Hepatocyte (in vitro differentiated cells): ENCODE results near the gene MFAP2. TPM values are rescaled to one million over a fixed set of nuclear protein-coding genes. Genes with fewer than 3 reads are reported as not detected.
A peak's percentile ranks its signal among the peaks of the same experiment; 100 is the strongest.

Experiments
- DNase-seq: peaks from one replicate; pipeline ENCODE4 v3.0.0-alpha.2; 2016; ENCODE audit warnings: low spot score
- H2AFZ ChIP-seq: fragments of 200-600 bp; sonication (generic); 2 replicates; pipeline ENCODE4 v1.6.0; 2016; ENCODE audit warnings: antibody characterized with exemption, mild to moderate bottlenecking
- H3K27ac ChIP-seq: fragments of 200-600 bp; sonication (generic); 2 replicates; pipeline ENCODE4 v1.5.1; 2016; ENCODE audit warnings: mild to moderate bottlenecking
- H3K27me3 ChIP-seq: fragments of 200-600 bp; sonication (generic); 2 replicates; pipeline ENCODE4 v1.6.1; 2016
- H3K36me3 ChIP-seq: fragments of 200-600 bp; sonication (generic); replicated peaks from 2 replicates; pipeline ENCODE4 v1.5.1; 2016; ENCODE audit warnings: low read depth; ENCODE audit not compliant: insufficient read depth
- H3K4me1 ChIP-seq: fragments of 200-600 bp; sonication (generic); 2 replicates; pipeline ENCODE4 v1.5.1; 2016; ENCODE audit warnings: mild to moderate bottlenecking, moderate library complexity; ENCODE audit not compliant: insufficient read depth
- H3K4me2 ChIP-seq: fragments of 200-600 bp; sonication (generic); 2 replicates; pipeline ENCODE4 v1.6.0; 2016
- H3K4me3 ChIP-seq: fragments of 200-600 bp; sonication (generic); 2 replicates; pipeline ENCODE4 v1.5.1; 2016; ENCODE audit warnings: mild to moderate bottlenecking
- H3K79me2 ChIP-seq: fragments of 200-600 bp; sonication (generic); 2 replicates; pipeline ENCODE4 v1.6.0; 2017; ENCODE audit warnings: mild to moderate bottlenecking
- H3K9me2 ChIP-seq: fragments of 200-600 bp; sonication (generic); replicated peaks from 2 replicates; pipeline ENCODE4 v1.6.0; 2017; ENCODE audit warnings: mild to moderate bottlenecking; ENCODE audit not compliant: insufficient read depth
- H3K9me3 ChIP-seq: fragments of 200-600 bp; sonication (generic); 2 replicates; pipeline ENCODE4 v1.5.1; 2016; ENCODE audit warnings: low read depth, mild to moderate bottlenecking
- H4K20me1 ChIP-seq: fragments of 200-600 bp; sonication (generic); 2 replicates; pipeline ENCODE4 v1.6.0; 2016; ENCODE audit warnings: mild to moderate bottlenecking; ENCODE audit not compliant: insufficient read depth, poor library complexity, severe bottlenecking
- CTCF ChIP-seq: fragments of 200-600 bp; sonication (generic); IDR thresholded peaks from 2 replicates; pipeline ENCODE4 v1.5.1; 2016; ENCODE audit warnings: antibody characterized with exemption, mild to moderate bottlenecking; ENCODE audit not compliant: poor library complexity
- EZH2 ChIP-seq: fragments of 200-600 bp; sonication (generic); IDR thresholded peaks from 2 replicates; pipeline ENCODE4 v1.6.1; 2016; ENCODE audit warnings: antibody characterized with exemption, mild to moderate bottlenecking, borderline replicate concordance
- EZH2phosphoT487 ChIP-seq: fragments of 200-600 bp; sonication (generic); IDR thresholded peaks from one replicate; pipeline ENCODE4 v1.6.1; 2018; ENCODE audit warnings: antibody characterized with exemption, mild to moderate bottlenecking, low read depth, moderate library complexity; ENCODE audit not compliant: unreplicated experiment, severe bottlenecking
- WGBS: methylation state at CpG from one replicate; pipeline ENCODE4 v1.1.6; 2016; ENCODE audit warnings: low lambda C conversion rate; ENCODE audit errors: missing lambda C conversion rate; 5-methylcytosine and 5-hydroxymethylcytosine counted together
- polyA plus RNA-seq: library from polyadenylated mRNA; unstranded; fragments of >200 nt; fragmentation: Nextera tagmentation; extraction: Ambion mirVana; gene quantifications from 2 replicates; pipeline ENCODE4 v1.2.1, GENCODE V29; 2016
- total RNA-seq: library from RNA; depleted of rRNA; stranded (reverse); fragments of >200 nt; gene quantifications from 2 replicates; pipeline ENCODE4 v1.2.3, GENCODE V29; 2014

Gene MFAP2
- total and polyA plus RNA-seq, 2 experiments from 2014 or later: 172 to 551 TPM

DNA sequence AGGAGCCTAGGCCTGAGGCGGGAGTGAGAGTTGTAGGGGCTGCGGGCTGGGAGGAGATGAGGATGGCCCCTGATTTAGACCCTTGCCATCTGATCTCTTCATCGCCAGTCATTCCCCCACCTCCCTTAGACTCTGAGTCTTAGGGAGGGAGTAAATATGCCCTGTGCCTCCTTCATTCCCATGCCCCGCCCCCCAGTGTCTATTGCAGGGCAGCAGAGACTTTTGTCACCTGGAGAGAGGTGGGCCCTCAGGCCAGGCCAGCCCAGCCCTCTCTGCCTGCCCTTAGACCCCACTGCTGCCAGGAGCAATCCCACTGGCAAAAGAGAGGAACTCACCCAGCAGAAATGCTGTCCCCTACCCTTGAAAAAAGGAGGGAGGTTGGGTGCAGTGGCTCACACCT is 3.2 kb upstream of the MFAP2 start:
- TF ChIP-seq EZH2phosphoT487: no peak
- no peak for TF ChIP-seq EZH2
- TF ChIP-seq CTCF: no peak
- peaks cover 28% of the 10 kb centered on the region for H3K4me1 ChIP-seq
- no peak overlapping the region for H3K4me3 ChIP-seq
- H3K36me3 ChIP-seq: no peaks in the 10 kb centered on the region
- WGBS: 72% methylated on average over 4 of the region's 4 CpGs
- no peak overlapping the region for H3K4me2 ChIP-seq
- H2AFZ ChIP-seq: no peak overlapping the region
- H3K27ac ChIP-seq: peak overlapping the region; percentile 19
- H3K9me2 ChIP-seq: no peaks in the 10 kb centered on the region
- H3K9me3 ChIP-seq: no peaks in the 10 kb centered on the region
- H3K79me2 ChIP-seq: peaks cover 23% of the 10 kb centered on the region
- H4K20me1 ChIP-seq: peaks cover 11% of the 10 kb centered on the region
- no peaks in the 10 kb centered on the region for H3K27me3 ChIP-seq
- DNase-seq: no peak

DNA sequence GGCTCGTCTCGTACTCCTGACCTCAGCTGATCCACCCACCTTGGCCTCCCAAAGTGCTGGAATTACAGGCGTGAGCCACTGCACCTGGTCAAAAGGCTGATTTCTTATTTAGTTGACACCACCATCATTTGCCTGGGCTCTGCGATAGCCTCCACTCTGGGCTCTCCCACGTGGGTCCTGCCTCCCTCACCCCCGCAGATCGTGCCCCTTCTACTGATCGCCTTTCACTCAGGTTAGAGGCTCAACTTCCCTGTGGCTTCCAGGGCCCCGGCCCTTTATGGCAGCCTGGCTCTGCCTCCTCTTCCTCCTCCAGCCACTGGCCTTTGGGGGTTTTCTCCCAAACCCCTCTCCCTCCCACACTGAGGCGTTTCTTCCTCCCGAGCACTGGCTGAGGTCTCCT is 2.5 kb upstream of the MFAP2 start:
- DNase-seq: no peak
- Histone ChIP-seq H3K9me3 (no peaks in the 10 kb centered on the region), H3K36me3 (no peaks in the 10 kb centered on the region), H3K4me3 (no peak overlapping the region), H3K27ac (no peak overlapping the region), H3K79me2 (peaks cover 30% of the 10 kb centered on the region), H3K27me3 (no peaks in the 10 kb centered on the region), H2AFZ (no peak overlapping the region), H3K4me2 (no peak overlapping the region), H4K20me1 (peaks cover 18% of the 10 kb centered on the region), H3K9me2 (no peaks in the 10 kb centered on the region), H3K4me1 (peaks cover 36% of the 10 kb centered on the region)
- WGBS: 78% methylated on average over 11 of the region's 11 CpGs
- TF ChIP-seq EZH2: no peak
- no peak for TF ChIP-seq CTCF
- no peak for TF ChIP-seq EZH2phosphoT487

- Histone ChIP-seq H3K4me3 (no peak overlapping the region), H2AFZ (no peak overlapping the region), H3K4me1 (peaks cover 45% of the 10 kb centered on the region), H3K27me3 (no peaks in the 10 kb centered on the region), H3K4me2 (no peak overlapping the region), H3K27ac (peak overlapping the region; percentile 96), H3K9me3 (no peaks in the 10 kb centered on the region), H4K20me1 (peaks cover 29% of the 10 kb centered on the region), H3K36me3 (no peaks in the 10 kb centered on the region), H3K79me2 (peaks cover 45% of the 10 kb centered on the region), H3K9me2 (no peaks in the 10 kb centered on the region)
- DNase-seq: no peak
- TF ChIP-seq EZH2 (no peak), CTCF (no peak), EZH2phosphoT487 (no peak)
- 85% methylated on average over 10 of the region's 10 CpGs for WGBS
Measured at GRCh38 chr1:16981269-16981849, 939 bp upstream of the MFAP2 start.
